Measurements from ENCODE around the gene GAPDH. TPM values are rescaled to one million over a fixed set of nuclear protein-coding genes. Genes with fewer than 3 reads are reported as not detected.

GAPDH gene
- polyA plus RNA-seq, 4 donors, result 1,934 to 3,805 (median 2,842) TPM

DNA sequence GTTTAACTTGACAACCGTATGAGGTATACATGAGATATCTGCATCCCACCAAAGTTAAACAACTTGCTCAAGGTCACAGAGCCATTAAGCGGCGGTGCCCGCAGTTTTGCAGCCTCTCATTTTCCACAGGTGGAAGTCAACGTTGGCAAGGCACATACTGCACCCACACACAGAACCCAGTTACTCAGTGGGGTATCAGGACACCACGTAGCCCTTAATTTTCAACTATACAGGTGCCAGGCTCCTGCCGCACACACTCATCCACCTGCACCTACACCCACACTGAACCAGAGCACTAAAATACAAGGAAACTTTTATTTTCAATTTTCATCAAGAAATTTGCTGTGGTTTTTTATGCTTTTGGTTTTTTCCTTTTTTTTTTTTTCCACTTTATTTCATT is 35.5 kb downstream of the GAPDH start:
- peaks cover 11 to 70% (median 15%) of the 10 kb centered on the region in 3 donors for H3K36me3 ChIP-seq (ENCODE audit: control insufficient read depth in 3 of 3, insufficient read depth in 2 of 3, low read depth in 1 of 3, low read length in 3 of 3)
- no peak overlapping the region for H3K27ac ChIP-seq (ENCODE audit: low read depth in 1 of 3, low read length in 2 of 3)
- H3K9me3 ChIP-seq (ENCODE audit: control insufficient read depth in 2 of 2, insufficient read depth in 1 of 2, low read depth in 1 of 2, low read length in 1 of 2), result no peaks in the 10 kb centered on the region
- no peak for FAIRE-seq
- no peak overlapping the region for H3K4me3 ChIP-seq (ENCODE audit: low read depth in 1 of 3, low read length in 3 of 3)
- H3K27me3 ChIP-seq (ENCODE audit: control insufficient read depth in 3 of 3, insufficient read depth in 3 of 3, low read length in 3 of 3), result no peaks in the 10 kb centered on the region
- H3K4me1 ChIP-seq (ENCODE audit: control insufficient read depth in 3 of 3, insufficient read depth in 2 of 3, low read depth in 1 of 3, low read length in 2 of 3), result peaks cover 0 to 7% (median 0%) of the 10 kb centered on the region in 3 donors
- 40 to 62% (median 43%) methylated on average over 7 of the region's 7 CpGs for WGBS, 3 donors
- no peak for DNase-seq

DNA sequence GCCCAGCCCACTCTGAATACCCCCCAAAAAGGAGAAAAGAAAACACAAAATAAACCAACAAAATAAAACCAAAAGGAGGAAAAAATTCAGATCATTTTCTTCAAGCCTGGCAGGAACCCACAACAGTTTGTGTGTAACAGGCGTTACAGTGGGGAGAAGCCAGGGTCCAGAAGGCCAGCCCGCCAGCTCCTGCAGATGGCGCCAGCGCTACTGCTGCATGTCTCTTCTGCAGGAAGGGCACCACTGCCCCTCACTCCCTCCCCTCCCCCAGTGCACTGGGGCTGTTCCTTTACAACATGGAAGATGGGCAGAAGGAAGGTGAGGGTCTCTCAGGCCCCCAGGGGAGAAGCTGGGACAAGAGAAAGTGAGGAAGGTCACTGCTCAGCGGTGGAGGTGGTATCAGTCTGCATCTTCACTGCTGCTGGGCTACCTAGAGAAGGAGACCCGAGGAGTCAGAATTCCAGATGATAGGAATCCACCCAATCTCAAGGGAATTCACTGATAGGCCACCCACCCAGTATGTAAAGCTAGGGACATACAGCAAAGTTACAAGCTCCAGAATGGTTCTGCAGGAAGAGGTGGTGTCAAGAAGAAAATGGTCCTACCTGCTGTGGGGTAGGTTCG is 36.1 kb downstream of the GAPDH start:
- peak overlapping the region in 1 of 3 donors; percentile 19 for H3K27ac ChIP-seq (ENCODE audit: low read depth in 1 of 3, low read length in 2 of 3)
- peaks cover 0 to 7% (median 0%) of the 10 kb centered on the region in 3 donors for H3K4me1 ChIP-seq (ENCODE audit: control insufficient read depth in 3 of 3, insufficient read depth in 2 of 3, low read depth in 1 of 3, low read length in 2 of 3)
- no peaks in the 10 kb centered on the region for H3K27me3 ChIP-seq (ENCODE audit: control insufficient read depth in 3 of 3, insufficient read depth in 3 of 3, low read length in 3 of 3)
- peaks cover 12 to 71% (median 15%) of the 10 kb centered on the region in 3 donors for H3K36me3 ChIP-seq (ENCODE audit: control insufficient read depth in 3 of 3, insufficient read depth in 2 of 3, low read depth in 1 of 3, low read length in 3 of 3)
- DNase-seq (peak; percentile 59 to 64), FAIRE-seq (no peak)
- 58 to 63% (median 62%) methylated on average over 7 of the region's 7 CpGs for WGBS, 3 donors
- no peak overlapping the region for H3K4me3 ChIP-seq (ENCODE audit: low read depth in 1 of 3, low read length in 3 of 3)
- H3K9me3 ChIP-seq (ENCODE audit: control insufficient read depth in 2 of 2, insufficient read depth in 1 of 2, low read depth in 1 of 2, low read length in 1 of 2), result no peaks in the 10 kb centered on the region

DNA sequence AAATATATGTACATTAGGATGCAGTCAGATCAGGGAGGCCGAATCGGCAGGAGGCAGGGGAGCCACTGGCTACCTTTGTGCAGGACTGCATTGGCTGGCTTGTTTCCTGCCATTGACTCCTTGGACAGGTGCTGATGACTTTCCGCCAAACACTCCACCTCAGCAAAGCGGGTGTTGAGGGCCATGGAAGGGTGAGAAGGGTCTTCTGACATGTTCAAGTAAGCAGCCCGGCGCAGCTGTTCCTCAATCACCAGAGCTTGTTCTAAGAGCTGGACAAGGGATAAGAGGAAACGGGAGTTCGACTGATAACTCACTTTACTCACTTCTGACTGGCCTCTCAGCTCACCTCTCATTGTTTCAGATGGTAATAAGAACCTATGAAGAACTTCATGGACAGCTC is 38.7 kb downstream of the GAPDH start:
- Histone ChIP-seq H3K4me3 (ENCODE audit: low read depth in 1 of 3, low read length in 3 of 3) (no peak overlapping the region), H3K27me3 (ENCODE audit: control insufficient read depth in 3 of 3, insufficient read depth in 3 of 3, low read length in 3 of 3) (no peaks in the 10 kb centered on the region), H3K27ac (ENCODE audit: low read depth in 1 of 3, low read length in 2 of 3) (no peak overlapping the region), H3K36me3 (ENCODE audit: control insufficient read depth in 3 of 3, insufficient read depth in 2 of 3, low read depth in 1 of 3, low read length in 3 of 3) (peaks cover 20 to 81% (median 20%) of the 10 kb centered on the region in 3 donors), H3K4me1 (ENCODE audit: control insufficient read depth in 3 of 3, insufficient read depth in 2 of 3, low read depth in 1 of 3, low read length in 2 of 3) (no peaks in the 10 kb centered on the region), H3K9me3 (ENCODE audit: control insufficient read depth in 2 of 2, insufficient read depth in 1 of 2, low read depth in 1 of 2, low read length in 1 of 2) (no peaks in the 10 kb centered on the region)
- 90 to 92% (median 91%) methylated on average over 8 of the region's 8 CpGs for WGBS, 3 donors
- no peak for DNase-seq
- FAIRE-seq, result no peak

DNA sequence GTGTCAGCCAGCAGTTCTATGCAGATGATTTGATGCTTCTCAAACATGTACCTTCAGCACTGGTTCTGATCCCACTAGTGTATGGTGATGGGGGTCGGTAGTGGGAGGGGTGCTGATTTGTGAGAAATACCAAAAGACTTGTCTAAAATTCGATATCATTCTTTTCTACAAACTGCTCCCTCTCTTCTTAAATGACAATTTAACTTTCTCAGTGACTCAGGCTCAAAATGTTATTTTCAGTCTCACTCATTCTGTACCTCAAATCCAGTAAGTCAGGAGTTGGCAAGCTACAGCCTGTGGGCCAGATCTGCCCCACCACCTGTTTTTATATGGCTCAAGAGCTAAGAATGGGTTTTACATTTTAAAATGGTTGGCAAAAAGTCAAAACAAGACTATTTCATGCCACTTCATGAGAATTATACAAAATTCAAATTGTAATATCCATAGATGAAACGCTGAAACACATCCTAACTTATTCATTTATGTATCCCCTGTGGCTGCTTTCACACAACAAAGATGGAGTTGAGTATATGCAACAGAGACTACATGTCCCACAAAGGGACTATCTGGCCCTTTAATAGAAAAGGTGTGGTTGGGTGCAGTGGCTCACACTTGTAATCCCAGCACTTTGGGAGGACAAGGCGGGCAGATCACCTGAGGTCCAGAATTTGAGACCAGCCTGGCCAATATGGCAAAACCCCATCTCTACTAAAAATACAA is 40.4 kb downstream of the GAPDH start:
- 78 to 80% (median 79%) methylated on average over 4 of the region's 4 CpGs for WGBS, 3 donors
- Histone ChIP-seq H3K4me1 (ENCODE audit: control insufficient read depth in 3 of 3, insufficient read depth in 2 of 3, low read depth in 1 of 3, low read length in 2 of 3) (no peaks in the 10 kb centered on the region), H3K27ac (ENCODE audit: low read depth in 1 of 3, low read length in 2 of 3) (no peak overlapping the region), H3K27me3 (ENCODE audit: control insufficient read depth in 3 of 3, insufficient read depth in 3 of 3, low read length in 3 of 3) (no peaks in the 10 kb centered on the region), H3K4me3 (ENCODE audit: low read depth in 1 of 3, low read length in 3 of 3) (no peak overlapping the region), H3K9me3 (ENCODE audit: control insufficient read depth in 2 of 2, insufficient read depth in 1 of 2, low read depth in 1 of 2, low read length in 1 of 2) (no peaks in the 10 kb centered on the region), H3K36me3 (ENCODE audit: control insufficient read depth in 3 of 3, insufficient read depth in 2 of 3, low read depth in 1 of 3, low read length in 3 of 3) (peaks cover 24 to 80% (median 27%) of the 10 kb centered on the region in 3 donors)
- DNase-seq (no peak), FAIRE-seq (no peak)

DNA sequence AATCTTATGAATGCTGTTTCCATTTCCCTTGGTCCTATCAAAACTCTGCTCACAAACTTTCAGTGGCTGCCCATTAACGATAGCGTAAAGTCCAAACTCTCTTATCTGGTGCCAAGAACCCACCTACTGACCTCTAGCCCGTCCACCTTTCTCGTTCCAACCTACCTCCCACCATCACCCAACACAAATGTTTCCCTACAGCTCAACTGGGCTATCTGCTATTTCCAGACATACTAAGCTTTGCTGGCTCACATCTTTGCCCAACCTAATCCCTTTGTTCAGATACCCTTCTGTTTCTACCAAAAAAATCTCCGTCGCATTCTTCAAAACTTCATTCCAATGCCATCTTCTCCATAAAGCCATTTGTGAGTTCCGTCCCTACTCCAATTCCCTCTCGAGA is 41.3 kb downstream of the GAPDH start:
- no peaks in the 10 kb centered on the region for H3K27me3 ChIP-seq (ENCODE audit: control insufficient read depth in 3 of 3, insufficient read depth in 3 of 3, low read length in 3 of 3)
- no peaks in the 10 kb centered on the region for H3K4me1 ChIP-seq (ENCODE audit: control insufficient read depth in 3 of 3, insufficient read depth in 2 of 3, low read depth in 1 of 3, low read length in 2 of 3)
- H3K36me3 ChIP-seq (ENCODE audit: control insufficient read depth in 3 of 3, insufficient read depth in 2 of 3, low read depth in 1 of 3, low read length in 3 of 3), result peaks cover 22 to 79% (median 25%) of the 10 kb centered on the region in 3 donors
- H3K4me3 ChIP-seq (ENCODE audit: low read depth in 1 of 3, low read length in 3 of 3), result no peak overlapping the region
- no peak for FAIRE-seq
- H3K27ac ChIP-seq (ENCODE audit: low read depth in 1 of 3, low read length in 2 of 3), result no peak overlapping the region
- no peak for DNase-seq
- H3K9me3 ChIP-seq (ENCODE audit: control insufficient read depth in 2 of 2, insufficient read depth in 1 of 2, low read depth in 1 of 2, low read length in 1 of 2), result no peaks in the 10 kb centered on the region
- 82 to 89% (median 83%) methylated on average over 8 of the region's 8 CpGs for WGBS, 3 donors

DNA sequence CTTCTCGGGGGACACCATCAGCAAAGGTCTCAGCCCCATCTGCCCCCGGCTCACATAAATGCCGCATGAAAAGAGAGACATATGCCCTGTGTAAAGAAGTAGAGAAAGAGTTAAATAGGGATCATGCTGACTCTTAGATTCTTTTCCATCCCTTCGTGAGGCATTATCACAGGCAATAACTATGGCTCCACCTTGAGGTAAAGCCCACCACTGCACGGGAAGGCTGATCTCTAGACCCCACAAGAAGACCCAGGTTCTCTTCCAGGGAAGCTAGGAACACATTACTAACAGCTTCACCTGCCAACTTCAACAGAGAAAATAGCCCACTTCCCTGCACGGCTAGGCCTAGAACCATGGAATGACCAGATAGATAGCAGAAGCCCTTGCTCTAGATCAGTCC is 47.9 kb downstream of the GAPDH start:
- Histone ChIP-seq H3K4me1 (ENCODE audit: control insufficient read depth in 3 of 3, insufficient read depth in 2 of 3, low read depth in 1 of 3, low read length in 2 of 3) (no peaks in the 10 kb centered on the region), H3K27me3 (ENCODE audit: control insufficient read depth in 3 of 3, insufficient read depth in 3 of 3, low read length in 3 of 3) (no peaks in the 10 kb centered on the region), H3K4me3 (ENCODE audit: low read depth in 1 of 3, low read length in 3 of 3) (no peak overlapping the region), H3K9me3 (ENCODE audit: control insufficient read depth in 2 of 2, insufficient read depth in 1 of 2, low read depth in 1 of 2, low read length in 1 of 2) (no peaks in the 10 kb centered on the region), H3K36me3 (ENCODE audit: control insufficient read depth in 3 of 3, insufficient read depth in 2 of 3, low read depth in 1 of 3, low read length in 3 of 3) (peaks cover 30 to 71% (median 35%) of the 10 kb centered on the region in 3 donors), H3K27ac (ENCODE audit: low read depth in 1 of 3, low read length in 2 of 3) (no peak overlapping the region)
- FAIRE-seq (no peak), DNase-seq (no peak)
- 81 to 82% (median 82%) methylated on average over 6 of the region's 6 CpGs for WGBS, 3 donors

DNA sequence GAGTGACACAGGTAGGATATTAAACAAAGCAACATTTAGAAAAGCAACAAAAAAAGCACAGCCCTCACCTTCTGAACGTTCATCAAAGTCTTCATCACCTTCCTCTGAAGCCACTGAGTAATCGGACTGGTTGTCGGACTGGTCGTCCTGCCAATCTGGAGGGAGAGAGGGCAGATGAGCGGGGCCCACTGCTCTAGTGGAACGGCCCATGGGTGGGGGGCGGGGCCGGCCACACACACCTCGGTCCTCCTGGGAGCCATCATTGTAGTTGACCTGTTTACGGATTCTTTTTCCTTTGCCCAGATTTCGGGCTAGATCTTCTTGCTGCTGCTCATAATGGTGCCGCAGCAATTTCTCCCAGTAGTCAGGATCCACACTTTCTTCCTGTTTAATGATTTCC is 48.6 kb downstream of the GAPDH start:
- DNase-seq (no peak), FAIRE-seq (no peak)
- Histone ChIP-seq H3K4me1 (ENCODE audit: control insufficient read depth in 3 of 3, insufficient read depth in 2 of 3, low read depth in 1 of 3, low read length in 2 of 3) (no peaks in the 10 kb centered on the region), H3K27ac (ENCODE audit: low read depth in 1 of 3, low read length in 2 of 3) (no peak overlapping the region), H3K4me3 (ENCODE audit: low read depth in 1 of 3, low read length in 3 of 3) (no peak overlapping the region), H3K36me3 (ENCODE audit: control insufficient read depth in 3 of 3, insufficient read depth in 2 of 3, low read depth in 1 of 3, low read length in 3 of 3) (peaks cover 30 to 72% (median 37%) of the 10 kb centered on the region in 3 donors), H3K27me3 (ENCODE audit: control insufficient read depth in 3 of 3, insufficient read depth in 3 of 3, low read length in 3 of 3) (no peaks in the 10 kb centered on the region), H3K9me3 (ENCODE audit: control insufficient read depth in 2 of 2, insufficient read depth in 1 of 2, low read depth in 1 of 2, low read length in 1 of 2) (no peaks in the 10 kb centered on the region)
- 93 to 95% (median 94%) methylated on average over 12 of the region's 12 CpGs for WGBS, 3 donors

DNA sequence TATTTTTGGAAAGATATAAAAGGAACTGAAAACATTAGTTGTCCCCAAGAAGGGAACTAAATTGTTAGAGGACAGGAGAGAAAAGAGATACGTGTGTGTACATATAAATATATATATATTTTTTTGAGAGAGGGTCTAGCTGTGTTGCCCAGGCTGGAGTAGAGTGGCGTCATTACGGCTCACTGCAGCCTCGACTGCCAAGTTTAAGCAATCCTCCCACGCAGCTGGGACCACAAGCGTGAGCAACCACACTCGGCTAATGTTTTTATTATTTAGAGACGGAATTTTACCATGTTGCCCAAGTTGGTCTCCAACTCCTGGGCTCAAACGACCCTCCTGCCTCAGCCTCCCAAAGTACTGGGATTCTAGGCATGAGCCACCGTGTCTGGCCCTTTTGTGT is 50.0 kb downstream of the GAPDH start:
- Histone ChIP-seq H3K27me3 (ENCODE audit: control insufficient read depth in 3 of 3, insufficient read depth in 3 of 3, low read length in 3 of 3) (no peaks in the 10 kb centered on the region), H3K9me3 (ENCODE audit: control insufficient read depth in 2 of 2, insufficient read depth in 1 of 2, low read depth in 1 of 2, low read length in 1 of 2) (no peaks in the 10 kb centered on the region), H3K4me1 (ENCODE audit: control insufficient read depth in 3 of 3, insufficient read depth in 2 of 3, low read depth in 1 of 3, low read length in 2 of 3) (no peaks in the 10 kb centered on the region), H3K4me3 (ENCODE audit: low read depth in 1 of 3, low read length in 3 of 3) (no peak overlapping the region), H3K36me3 (ENCODE audit: control insufficient read depth in 3 of 3, insufficient read depth in 2 of 3, low read depth in 1 of 3, low read length in 3 of 3) (peaks cover 25 to 74% (median 33%) of the 10 kb centered on the region in 3 donors), H3K27ac (ENCODE audit: low read depth in 1 of 3, low read length in 2 of 3) (no peak overlapping the region)
- DNase-seq (no peak), FAIRE-seq (no peak)
- 90 to 93% (median 92%) methylated on average over 10 of the region's 10 CpGs for WGBS, 3 donors
